ENCODE measurements around the gene COL16A1.

The COL16A1 gene

DNA sequence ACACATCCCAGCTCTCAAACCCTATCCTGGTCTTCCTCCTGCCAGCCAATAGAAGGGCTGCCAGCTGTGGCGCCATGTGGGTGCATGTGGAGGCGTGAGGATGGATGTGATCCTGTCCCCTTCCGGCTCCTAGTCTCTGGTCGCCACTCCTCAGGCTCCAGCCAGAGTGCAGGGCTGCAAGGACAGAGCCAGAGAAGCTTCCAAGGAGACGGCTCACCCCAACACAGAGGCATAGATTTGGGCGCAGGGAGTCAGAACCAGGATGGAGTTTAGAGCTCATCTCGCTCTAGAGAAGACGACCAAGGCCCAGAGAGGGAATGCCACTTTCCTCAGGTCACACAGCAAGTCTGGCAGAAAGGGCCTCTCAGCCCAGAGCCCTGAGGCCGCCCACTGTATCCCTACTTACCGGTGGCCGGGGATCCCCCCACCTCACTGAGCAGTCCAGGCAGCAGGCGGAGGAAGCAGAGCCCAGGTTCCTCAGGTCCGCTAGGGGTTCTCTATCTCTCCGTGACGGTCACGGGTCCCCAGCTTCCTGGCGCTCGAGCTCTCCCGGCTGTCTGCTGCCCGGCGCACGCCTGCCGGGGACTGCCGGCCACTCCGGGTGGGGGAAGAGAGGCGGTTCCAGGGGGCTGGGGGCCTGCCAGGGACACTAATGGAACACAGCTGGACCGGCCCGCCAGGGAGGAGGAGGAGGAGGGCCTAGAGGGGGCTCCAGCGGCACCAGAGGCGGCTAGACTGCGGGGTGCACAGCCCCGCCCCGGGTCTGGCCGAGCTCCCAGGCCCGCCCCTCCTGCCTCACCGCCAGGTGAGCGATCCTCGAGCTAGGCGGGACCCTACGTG, at the start of gene COL16A1:
Gene COL16A1 (minus strand): TSS at position 587 of the 840 bp plus-strand sequence. CDS start 1,824 bp downstream, outside the sequence.
- DNase-seq (ENCODE audit: low read depth in 2 of 2, low spot score in 1 of 2), result no peak

DNA sequence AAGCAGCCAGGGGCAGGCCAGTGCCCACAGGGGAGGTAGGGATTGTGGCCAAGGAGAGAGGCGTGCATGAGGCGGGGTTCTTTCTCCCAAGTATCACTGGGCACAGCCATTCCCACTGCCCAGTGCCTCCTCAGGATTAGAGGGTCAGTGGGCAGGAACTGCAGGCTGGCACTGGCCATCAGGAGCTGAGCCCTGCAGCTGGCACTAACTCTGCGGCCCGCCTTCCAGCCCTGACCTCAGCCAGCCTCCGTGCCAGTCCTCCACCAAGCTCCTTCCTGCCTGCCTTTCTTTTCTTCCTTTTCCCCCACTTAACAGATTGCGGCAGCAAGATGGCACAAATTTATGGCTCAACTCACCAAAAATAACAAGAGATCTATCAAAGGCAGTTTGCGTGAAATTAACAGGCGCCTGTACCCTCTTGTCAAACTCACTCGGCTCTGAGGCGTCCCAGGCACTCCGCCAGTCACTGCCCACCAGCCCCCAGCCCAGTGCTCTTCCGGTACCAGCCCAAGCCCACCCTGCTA, 49.2 kb upstream of the COL16A1 start:
- no peak for DNase-seq (ENCODE audit: low read depth in 2 of 2, low spot score in 1 of 2)

DNA sequence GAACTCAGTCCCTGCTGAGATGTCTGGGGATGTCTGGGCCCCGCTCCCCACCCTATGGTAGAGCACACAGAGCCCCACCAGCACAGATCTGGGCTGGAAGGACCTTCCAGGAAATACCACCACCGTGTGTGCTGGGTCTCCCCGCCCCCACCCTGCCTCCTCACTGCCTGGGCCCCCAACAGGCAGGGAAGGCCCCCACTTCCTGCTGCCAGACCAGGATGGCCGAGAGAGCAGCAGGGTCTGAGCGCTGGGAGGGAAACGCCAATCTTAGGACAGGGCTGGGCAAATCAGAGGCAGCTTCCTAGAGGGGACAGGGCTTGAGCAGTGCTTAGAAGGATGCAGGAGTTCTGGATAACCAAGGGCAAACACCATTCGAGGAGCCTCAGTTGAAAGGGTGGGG, 48.4 kb upstream of the COL16A1 start:
- no peak for DNase-seq (ENCODE audit: low read depth in 2 of 2, low spot score in 1 of 2)

DNA sequence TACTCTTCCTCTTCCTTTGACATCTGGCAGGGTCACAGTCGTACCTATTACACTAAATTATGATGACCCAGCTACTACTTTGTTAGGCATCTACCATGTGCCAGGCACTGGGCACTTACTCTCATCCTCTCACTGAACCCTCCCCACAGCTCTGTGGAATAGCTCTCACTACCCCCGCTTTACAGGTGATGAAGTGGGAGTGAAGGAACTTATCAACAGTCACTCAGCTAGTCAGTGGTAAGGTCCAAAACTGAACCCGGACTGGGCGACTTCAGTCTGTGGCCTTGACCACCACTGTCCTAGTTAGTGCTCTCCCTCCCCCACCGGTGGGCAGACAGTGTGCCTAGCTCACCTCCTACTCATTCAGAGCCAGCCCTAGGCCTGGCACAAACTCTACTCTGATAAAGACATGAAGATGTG, 48.0 kb upstream of the COL16A1 start:
- no peak for DNase-seq (ENCODE audit: low read depth in 2 of 2, low spot score in 1 of 2)

DNA sequence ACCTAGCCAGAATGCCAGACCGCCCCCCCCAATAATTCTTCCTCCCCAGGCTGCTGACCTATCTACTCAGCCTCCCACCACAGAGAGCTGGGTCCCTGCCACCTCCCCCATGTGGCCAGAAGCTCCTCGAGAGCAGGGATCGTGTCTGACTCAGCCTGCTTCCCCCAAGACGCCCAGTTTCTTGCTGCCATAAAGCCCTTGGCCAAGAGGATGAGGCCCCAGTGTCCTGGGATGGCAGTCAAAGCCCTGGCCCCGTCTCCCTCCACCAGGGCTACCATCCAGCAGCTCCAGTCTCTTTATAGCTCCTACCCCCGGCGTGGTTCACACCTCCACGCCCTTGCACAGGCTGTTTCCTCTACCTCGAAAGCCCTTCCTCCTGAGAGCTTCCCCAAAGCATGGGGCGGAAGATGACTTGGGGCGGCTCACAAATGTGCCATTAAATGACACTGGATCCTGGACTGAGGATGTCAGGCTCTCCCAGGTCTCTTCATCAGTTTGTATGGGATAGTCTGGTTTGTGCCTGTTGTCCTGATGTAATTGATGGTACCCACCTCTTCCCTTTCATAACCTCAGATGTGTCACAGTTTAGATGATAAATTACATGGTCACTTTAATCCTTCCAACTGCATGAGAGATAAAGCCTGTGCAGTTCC, 47.2 kb upstream of the COL16A1 start:
- no peak for DNase-seq (ENCODE audit: low read depth in 2 of 2, low spot score in 1 of 2)

DNA sequence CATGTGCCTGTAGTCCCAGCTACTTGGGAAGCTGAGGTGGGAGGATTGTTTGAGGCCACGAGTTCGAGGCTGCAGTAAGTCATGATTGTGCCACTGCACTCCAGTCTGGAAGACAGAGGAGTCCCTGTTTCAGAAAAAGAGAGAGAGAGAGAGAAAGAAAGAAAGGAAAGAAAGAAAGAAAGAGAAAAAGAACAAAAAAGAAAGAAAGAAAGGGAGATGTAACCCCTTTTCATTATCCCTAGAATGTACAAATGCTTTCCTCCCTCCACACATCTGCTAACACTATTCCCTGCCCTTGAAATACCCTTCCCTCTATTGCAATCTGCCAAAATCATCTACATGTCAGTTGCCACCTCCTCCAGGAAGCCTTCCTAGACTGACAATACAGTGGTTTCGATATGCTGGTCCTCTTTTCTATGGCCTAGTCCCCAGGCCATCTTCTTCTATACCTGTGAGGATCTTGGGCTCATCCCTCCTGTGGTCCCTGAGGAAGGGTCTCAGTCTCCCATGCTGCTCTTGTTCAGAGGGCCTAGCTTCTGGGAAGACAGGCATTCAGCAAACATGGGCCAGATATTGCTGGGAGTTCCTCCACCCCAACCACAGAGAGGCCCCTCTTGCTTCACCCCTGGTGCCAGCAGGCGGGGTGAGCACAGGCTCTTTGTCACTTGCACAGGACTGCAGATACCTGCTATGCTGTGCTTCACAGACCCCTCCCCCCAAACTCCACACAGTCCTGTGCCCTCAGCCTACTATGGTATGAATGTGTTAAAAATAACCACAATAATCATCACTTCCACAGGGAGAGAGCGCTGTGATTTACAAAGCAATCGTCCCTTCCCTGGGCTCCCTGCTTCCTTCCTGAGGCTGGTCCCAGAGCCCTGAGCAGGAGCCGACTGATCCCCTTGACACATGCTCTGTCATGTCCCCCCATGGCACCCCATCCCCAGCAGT, 46.2 kb upstream of the COL16A1 start:
- DNase-seq (ENCODE audit: low read depth in 2 of 2, low spot score in 1 of 2), result no peak

DNA sequence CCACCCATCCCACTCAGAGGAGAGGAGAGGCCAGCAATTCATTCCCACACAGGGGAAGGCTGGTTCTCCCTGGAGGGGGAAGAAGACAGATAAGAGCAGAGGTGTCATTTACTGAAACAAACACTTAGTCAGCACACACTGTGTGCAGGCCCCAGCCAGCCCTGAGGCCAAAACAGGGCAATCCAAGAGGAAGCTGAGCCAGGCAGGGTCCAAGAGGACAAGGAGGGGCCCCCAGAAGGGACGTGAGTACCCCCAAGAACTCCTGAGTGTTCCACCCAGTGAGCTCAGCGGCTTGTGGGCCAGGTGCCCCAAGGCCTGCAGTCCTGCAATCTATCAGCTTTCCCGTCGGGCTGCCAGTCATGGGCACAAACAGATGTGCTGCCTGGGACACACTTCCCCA, 44.5 kb upstream of the COL16A1 start:
- DNase-seq (ENCODE audit: low read depth in 2 of 2, low spot score in 1 of 2), result no peak

DNA sequence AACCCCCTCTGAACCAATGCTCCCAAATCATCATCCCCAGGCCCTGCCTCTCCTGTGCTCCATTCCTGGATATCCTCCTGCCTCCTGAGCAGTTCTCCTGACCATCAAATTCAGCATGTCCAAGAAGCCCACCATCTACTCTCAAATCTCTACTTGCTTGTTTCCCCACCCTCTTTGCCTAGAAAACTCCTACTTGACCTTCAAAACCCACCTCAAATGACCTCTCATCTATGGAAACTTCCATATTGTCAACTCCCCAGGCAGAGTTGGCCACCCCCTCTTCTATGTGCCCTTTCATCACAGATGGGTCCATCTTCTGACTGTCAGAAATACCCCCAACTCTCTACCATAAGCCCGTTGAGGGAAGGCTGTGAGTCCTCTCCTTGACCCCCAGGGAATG, 43.5 kb upstream of the COL16A1 start:
- DNase-seq (ENCODE audit: low read depth in 2 of 2, low spot score in 1 of 2), result no peak

DNA sequence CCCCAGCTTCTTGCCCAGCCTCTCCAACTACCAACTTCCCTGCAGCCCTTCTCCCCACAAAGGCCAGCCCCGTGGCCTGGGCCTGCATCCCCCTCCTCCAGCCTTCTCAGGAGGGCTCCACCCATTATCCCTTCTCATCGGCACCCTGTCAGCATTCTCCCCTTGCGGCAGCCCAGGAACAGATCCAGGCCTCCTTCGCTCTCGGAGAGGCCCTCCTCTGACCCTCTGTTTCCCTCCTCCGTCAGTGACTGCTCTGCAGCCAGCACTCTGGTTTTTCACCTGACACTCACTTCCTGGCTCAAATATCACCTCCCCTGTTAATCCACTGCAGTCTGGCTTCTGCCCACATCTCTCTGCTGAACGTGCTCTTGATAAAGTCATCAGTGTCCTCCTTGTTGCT, 42.9 kb upstream of the COL16A1 start:
- no peak for DNase-seq (ENCODE audit: low read depth in 2 of 2, low spot score in 1 of 2)

DNA sequence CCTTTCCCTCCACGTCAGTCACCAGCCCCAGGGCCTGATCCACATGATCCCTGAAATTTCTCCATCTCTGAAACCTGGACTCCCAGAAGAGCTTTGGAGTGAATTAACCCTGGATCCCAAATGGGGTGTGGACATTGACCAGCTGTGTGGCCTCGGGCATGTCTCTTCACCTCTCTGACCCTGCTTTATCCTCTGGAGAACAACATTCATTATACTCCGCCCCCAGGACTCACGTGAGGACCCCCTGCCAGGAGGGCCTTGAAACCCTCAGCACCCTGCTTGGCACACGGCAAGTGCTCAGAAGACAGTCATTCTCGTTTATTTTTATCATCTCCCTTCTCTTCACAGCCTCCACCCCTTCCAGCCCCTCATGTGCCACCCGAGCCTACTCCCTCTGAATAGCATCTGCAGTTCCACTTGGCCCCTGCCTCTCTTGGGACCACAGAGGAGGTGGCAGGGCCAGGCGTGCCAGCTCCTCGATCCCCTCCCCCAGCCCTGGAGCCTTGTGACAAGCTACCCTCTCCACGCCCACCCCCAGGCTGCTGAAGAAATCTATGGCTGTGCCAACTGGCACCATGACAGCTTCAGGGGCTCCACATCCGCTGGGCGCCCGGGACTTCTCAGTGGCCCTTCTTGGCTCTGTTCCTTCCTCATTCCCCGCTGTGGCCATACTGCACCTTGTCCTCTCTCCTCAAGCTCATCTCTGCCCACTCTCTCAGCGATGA, 42.3 kb upstream of the COL16A1 start:
- DNase-seq (ENCODE audit: low read depth in 2 of 2, low spot score in 1 of 2), result no peak

DNA sequence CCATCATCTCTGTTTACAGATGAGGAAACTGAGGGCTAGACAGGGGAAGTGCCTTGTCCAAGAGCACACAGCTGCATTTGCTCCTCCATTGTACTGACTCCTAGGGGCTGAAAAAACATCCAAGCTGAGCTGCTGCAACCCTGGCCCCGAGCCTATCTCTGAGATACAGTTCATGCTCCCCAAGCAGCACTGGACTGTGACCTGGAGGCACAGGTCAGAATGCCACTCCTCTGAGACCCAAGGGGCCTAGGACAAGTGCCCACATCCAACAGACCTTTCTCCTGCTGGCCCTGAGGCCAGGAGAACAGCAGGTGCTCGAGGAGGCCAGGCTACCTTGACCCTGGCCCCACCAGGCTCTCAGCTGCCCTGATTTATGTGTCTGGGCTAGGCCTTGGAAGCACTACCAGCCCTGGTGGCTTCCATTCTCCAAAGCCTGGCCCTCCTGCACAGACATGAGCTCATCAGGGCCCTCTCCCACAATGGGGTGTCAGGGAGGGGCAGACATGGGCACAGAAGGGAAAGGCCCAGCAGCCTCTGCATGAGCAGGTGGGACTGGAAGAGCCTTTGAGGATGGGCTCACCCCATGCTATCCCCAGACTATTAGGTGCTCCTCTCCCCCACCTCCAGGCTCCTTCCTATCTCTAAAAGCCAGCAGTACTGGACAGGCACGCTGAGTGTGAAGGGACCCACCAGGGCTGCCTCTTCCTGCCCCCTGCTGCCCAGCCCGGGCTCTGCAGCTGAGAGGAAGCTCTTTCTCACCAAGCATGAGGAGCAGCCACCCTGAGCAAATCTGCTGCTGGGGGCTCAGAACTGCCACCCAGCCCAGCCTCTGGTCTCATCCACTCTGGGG, 41.5 kb upstream of the COL16A1 start:
- DNase-seq (ENCODE audit: low read depth in 2 of 2, low spot score in 1 of 2), result no peak

DNA sequence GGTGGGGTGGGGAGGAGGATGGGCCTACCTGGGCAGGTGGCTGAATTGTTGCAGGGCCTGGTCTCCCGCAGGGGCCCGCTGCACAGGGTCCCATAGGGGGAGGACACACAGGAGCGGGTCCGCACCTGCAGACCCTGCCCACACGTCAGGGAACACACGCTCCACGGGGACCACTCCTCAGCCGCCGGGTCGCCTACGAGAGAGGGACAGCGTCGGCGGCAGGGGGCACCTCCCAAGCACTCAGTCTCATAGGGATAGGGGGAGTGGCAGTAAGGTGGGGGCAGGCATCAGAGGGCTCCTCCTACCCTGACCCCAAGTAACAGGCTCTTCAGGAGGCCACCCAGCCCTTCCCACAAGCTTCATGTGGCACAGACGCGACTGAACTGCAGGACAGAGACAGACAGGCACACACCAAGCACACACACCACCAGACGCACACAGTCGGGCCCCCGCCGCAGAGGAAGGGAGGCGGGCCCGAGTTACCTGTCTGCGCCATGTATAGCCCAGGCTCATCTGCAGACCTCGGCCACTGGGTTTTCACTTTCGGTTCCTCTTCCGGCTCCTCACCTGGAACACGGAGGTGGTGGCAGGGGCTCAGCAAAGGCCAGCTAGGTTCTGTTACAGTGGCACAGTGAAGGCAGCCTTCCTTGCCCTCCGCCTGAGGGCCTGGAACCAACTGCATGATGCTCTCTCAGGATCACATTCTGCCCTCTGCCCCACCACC, 40.5 kb upstream of the COL16A1 start:
- no peak for DNase-seq (ENCODE audit: low read depth in 2 of 2, low spot score in 1 of 2)

DNA sequence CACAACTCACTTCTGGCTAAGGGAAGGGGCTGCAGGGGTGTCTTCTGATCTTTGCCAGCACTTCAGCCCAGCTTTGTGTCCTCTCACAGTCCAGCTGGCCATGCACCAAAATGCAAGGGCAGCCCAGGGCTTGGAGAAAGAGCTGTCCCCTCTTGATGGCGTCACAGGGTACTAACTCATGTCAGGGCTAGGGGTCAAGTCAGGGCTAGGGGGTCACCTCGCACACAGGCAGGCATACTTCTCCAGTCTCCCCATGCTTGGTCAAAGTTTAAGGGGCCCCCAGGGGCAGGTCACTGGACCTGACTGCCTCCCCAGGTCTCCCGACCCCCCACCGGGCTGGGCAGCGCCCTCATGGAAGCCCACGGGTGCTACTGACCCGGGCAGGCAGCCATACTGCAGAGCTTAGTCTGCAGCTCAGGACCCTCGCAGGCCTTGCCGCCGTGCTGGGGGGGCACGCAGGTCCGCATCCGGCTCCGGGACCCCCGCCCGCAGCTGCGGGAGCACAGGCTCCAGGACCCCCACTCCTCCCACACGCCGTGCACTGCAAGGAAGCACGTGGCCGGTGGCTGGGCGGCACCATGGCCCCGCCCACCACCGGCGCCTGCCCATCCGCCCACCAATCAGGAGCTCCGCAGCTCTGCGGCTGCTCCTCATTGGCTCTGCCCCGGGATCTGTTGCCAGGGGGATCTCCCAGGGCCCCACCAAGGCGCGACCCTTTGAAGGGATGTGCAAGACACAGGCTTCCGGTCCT, 38.8 kb upstream of the COL16A1 start:
- DNase-seq (ENCODE audit: low read depth in 2 of 2, low spot score in 1 of 2), result no peak

DNA sequence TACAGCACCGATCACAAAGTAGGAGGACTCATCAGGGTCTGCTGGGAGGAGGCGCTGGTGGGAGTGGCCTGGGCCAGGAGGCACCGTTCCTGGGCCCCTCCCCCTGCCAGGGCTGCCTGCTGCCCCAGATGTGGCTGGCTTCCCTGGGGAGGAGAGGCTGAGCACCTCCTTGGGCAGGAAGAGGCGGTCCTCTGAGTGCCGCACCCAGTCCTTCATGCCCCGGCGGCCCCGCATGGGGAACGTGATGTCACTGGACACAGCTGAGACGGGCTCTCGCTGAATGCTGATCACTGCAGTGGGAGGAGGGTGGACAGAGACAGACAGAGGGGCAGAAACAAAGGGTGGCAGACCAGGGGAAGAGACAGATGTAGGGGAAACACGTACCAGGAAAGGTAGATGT, 35.5 kb upstream of the COL16A1 start:
- DNase-seq (ENCODE audit: low read depth in 2 of 2, low spot score in 1 of 2), result no peak

DNA sequence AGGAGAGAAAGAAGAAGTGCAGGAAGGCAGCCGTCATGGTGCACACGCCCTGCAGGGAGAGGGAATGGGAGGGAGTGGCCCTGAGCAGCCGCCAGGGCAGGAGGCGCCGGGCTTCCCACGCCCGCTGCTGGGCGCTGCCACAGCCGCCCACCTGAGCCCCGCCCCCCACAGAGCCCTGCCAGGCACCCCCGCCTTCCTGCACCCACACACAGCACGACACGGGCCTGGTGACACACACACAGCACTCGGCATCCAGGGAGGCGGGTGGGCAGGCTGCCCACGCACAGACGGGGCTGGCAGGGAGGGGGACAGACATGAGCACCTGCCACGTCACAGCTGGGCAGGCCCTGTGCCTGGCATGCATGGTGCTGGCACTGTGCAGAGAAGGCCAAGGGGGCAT, 32.9 kb upstream of the COL16A1 start:
- DNase-seq (ENCODE audit: low read depth in 2 of 2, low spot score in 1 of 2), result no peak

DNA sequence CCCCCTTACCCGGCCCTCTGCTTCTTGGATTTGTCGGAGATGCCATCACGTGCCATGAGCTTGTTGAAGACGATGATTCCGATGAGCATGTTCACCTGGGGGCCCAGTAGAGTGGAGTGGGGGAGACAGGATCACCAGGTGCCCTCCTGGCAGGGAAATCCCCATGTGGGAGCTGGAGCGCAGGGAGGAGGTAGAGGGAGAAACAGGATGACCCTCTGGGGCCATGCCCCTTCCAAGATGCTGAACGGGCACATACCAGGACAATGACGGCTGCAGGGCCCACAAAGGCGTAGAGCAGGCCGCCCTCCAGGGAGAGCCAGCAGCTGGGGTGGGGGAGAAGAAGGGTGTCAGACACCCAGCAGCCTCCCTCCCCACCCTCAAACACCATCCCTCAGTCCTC, 31.8 kb upstream of the COL16A1 start:
- no peak for DNase-seq (ENCODE audit: low read depth in 2 of 2, low spot score in 1 of 2)

DNA sequence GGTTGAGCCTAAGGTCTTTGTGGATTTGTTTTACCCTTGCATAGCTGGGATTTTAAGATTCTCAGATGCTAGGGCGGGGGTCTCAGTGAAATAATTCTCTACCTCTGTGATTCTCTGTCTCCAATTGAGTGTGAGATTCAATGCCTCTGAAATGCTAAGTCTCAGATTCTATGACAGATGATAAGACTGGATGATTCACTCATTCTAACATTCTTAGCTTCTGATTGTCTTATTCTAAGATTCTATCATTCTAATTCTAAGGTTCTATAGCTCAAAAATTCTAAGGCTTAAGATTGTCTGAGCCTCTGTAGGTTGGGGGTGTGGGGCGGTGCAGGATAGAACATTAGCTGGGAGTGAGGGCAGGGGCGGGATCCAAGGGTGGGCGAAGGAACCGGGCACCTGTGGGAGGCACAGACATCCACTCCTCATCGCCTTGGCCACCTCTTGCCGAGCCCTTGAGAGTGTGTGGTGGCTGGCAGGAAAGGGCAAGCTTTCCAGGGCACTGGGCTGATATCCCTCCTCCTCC, 30.8 kb upstream of the COL16A1 start:
- no peak for DNase-seq (ENCODE audit: low read depth in 2 of 2, low spot score in 1 of 2)
